HepG2 (cell line): ENCODE measurements around the gene AHCYL2. TPM values are rescaled to one million over a fixed set of nuclear protein-coding genes. Genes with fewer than 3 reads are reported as not detected.

Experiments used
- NR2F6 ChIP-seq, 2 experiments: IDR thresholded peaks; 2 replicates each; pipeline ENCODE4 v1.6.1; 2016; ENCODE audit warnings: antibody characterized with exemption in 1 of 2, mild to moderate bottlenecking in 1 of 2
- RXRA ChIP-seq: sonication (generic); formaldehyde crosslinking; IDR thresholded peaks from 2 replicates; pipeline ENCODE4 v1.5.1; 2020; ENCODE audit warnings: missing genetic modification reagents
- ZBTB7B ChIP-seq: sonication (generic); formaldehyde crosslinking; IDR thresholded peaks from 2 replicates; pipeline ENCODE4 v1.4.0; 2020; ENCODE audit warnings: missing genetic modification reagents
- ZNF343 ChIP-seq: sonication (generic); formaldehyde crosslinking; IDR thresholded peaks from 2 replicates; pipeline ENCODE4 v1.4.0; 2020; ENCODE audit warnings: mild to moderate bottlenecking, missing genetic modification reagents
- polyA plus RNA-seq, 8 experiments: library from polyadenylated mRNA; depleted of rRNA in 3 of 8; stranded (reverse) in 7 of 8; unstranded in 1 of 8; fragments of >200 nt; fragmentation: Illumina TruSeq in 4 of 8; extraction: Trizol in 4 of 8; gene quantifications; 2 replicates each; pipeline versions ENCODE4 v1.2.1 to v1.2.3, GENCODE V29; 2011 to 2016; ENCODE audit warnings: low read depth in 4 of 8, missing spikeins in 1 of 8, mixed read lengths in 1 of 8; ENCODE audit not compliant: insufficient read depth in 1 of 8
- total RNA-seq, 5 experiments: library from RNA; depleted of rRNA; stranded (reverse); fragments of >200 nt; fragmentation: Illumina TruSeq; extraction: Trizol; gene quantifications; 2 replicates each; pipeline ENCODE4 v1.2.3, GENCODE V29; 2016; ENCODE audit warnings: low read depth in 1 of 5
- TF ChIP-seq, protein P1 (sequence below): sonication (generic); formaldehyde crosslinking; IDR thresholded peaks from 2 replicates; pipeline ENCODE4 v1.4.0; 2020; ENCODE audit warnings: mild to moderate bottlenecking, missing genetic modification reagents
- TF ChIP-seq, protein P2 (sequence below): sonication (generic); formaldehyde crosslinking; conservative IDR thresholded peaks from 2 replicates; pipeline ENCODE4 v1.4.0; 2020; ENCODE audit warnings: mild to moderate bottlenecking, missing genetic modification reagents, moderate library complexity
- TF ChIP-seq, protein P3 (sequence below): sonication (generic); formaldehyde crosslinking; IDR thresholded peaks from 2 replicates; pipeline ENCODE4 v1.5.0; 2020; ENCODE audit warnings: missing genetic modification reagents
- TF ChIP-seq, protein P4 (sequence below): sonication (generic); formaldehyde crosslinking; IDR thresholded peaks from 2 replicates; pipeline ENCODE4 v1.5.1; 2020; ENCODE audit warnings: missing genetic modification reagents, mild to moderate bottlenecking, borderline replicate concordance
- TF ChIP-seq, protein P5 (sequence below): sonication (generic); formaldehyde crosslinking; IDR thresholded peaks from 2 replicates; pipeline ENCODE4 v1.5.0; 2020; ENCODE audit warnings: mild to moderate bottlenecking, missing genetic modification reagents, borderline replicate concordance

The AHCYL2 gene
- total and polyA plus RNA-seq, 2 of the 13 experiments (the other 11 are each of a cell fraction or from before 2014, with no cell fraction given), result 9.5 to 14.7 TPM

DNA sequence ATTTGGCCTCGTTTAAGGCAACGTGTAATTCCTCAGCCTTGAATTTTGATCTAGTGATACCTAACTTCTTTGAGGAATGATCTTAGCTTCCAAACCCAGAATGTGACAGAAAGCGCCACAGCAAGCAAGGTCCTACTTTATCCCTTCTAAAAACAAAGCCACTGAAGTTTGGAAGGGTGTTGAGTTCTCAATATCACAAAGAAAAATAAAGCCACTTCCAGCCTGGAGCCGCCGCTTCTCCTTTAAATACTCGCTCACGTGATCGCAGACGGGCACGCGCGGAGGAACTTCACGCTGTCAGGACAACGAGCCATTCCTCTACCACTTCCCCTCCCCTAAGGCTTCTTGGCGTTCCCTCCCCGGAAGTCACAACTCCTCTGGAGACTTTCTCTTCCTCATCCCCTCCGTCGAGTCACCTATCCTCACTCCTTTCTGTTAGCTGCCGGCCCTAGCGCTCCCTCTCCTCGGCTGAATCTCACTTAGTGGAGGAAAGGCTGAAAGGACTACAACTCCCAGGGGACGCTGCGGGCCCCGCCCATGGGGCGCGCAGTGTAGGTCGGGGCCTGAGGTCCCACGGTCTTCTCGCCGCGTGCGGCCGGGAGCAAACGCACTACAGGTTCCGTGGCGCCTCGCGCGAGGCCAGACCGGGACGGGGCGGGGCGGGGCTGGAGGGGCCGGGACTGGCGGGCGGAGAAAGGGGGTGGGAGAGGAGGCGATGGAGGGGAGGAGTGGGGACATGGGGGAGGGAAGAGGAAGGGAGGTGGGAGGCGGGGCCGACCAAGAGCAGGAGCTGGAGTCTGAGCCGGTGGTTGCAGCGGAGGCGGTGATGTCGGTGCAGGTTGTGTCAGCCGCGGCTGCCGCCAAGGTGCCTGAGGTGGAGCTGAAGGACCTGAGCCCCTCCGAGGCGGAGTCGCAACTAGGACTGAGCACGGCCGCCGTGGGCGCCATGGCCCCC is at the start of gene AHCYL2 (continued):
- TF ChIP-seq NR2F6 (IDR thresholded peaks at IDR 0.05), result no peak
- TF ChIP-seq NR2F6 (CRISPR knock-in tag; IDR thresholded peaks at IDR 0.05), result peak; percentile 6; the same call in 1 of the 2 replicates
- TF ChIP-seq, protein P1, sequence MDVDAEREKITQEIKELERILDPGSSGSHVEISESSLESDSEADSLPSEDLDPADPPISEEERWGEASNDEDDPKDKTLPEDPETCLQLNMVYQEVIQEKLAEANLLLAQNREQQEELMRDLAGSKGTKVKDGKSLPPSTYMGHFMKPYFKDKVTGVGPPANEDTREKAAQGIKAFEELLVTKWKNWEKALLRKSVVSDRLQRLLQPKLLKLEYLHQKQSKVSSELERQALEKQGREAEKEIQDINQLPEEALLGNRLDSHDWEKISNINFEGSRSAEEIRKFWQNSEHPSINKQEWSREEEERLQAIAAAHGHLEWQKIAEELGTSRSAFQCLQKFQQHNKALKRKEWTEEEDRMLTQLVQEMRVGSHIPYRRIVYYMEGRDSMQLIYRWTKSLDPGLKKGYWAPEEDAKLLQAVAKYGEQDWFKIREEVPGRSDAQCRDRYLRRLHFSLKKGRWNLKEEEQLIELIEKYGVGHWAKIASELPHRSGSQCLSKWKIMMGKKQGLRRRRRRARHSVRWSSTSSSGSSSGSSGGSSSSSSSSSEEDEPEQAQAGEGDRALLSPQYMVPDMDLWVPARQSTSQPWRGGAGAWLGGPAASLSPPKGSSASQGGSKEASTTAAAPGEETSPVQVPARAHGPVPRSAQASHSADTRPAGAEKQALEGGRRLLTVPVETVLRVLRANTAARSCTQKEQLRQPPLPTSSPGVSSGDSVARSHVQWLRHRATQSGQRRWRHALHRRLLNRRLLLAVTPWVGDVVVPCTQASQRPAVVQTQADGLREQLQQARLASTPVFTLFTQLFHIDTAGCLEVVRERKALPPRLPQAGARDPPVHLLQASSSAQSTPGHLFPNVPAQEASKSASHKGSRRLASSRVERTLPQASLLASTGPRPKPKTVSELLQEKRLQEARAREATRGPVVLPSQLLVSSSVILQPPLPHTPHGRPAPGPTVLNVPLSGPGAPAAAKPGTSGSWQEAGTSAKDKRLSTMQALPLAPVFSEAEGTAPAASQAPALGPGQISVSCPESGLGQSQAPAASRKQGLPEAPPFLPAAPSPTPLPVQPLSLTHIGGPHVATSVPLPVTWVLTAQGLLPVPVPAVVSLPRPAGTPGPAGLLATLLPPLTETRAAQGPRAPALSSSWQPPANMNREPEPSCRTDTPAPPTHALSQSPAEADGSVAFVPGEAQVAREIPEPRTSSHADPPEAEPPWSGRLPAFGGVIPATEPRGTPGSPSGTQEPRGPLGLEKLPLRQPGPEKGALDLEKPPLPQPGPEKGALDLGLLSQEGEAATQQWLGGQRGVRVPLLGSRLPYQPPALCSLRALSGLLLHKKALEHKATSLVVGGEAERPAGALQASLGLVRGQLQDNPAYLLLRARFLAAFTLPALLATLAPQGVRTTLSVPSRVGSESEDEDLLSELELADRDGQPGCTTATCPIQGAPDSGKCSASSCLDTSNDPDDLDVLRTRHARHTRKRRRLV (CRISPR knock-in tag), result peak; percentile 39; the same call in 1 of the 2 replicates
- peak; percentile 55; the same call in 1 of the 2 replicates for TF ChIP-seq RXRA (CRISPR knock-in tag)
- 0 out of 2 replicates have a peak, but pooled peaks have one; percentile 11 for TF ChIP-seq ZBTB7B (CRISPR knock-in tag)
- TF ChIP-seq, protein P2, sequence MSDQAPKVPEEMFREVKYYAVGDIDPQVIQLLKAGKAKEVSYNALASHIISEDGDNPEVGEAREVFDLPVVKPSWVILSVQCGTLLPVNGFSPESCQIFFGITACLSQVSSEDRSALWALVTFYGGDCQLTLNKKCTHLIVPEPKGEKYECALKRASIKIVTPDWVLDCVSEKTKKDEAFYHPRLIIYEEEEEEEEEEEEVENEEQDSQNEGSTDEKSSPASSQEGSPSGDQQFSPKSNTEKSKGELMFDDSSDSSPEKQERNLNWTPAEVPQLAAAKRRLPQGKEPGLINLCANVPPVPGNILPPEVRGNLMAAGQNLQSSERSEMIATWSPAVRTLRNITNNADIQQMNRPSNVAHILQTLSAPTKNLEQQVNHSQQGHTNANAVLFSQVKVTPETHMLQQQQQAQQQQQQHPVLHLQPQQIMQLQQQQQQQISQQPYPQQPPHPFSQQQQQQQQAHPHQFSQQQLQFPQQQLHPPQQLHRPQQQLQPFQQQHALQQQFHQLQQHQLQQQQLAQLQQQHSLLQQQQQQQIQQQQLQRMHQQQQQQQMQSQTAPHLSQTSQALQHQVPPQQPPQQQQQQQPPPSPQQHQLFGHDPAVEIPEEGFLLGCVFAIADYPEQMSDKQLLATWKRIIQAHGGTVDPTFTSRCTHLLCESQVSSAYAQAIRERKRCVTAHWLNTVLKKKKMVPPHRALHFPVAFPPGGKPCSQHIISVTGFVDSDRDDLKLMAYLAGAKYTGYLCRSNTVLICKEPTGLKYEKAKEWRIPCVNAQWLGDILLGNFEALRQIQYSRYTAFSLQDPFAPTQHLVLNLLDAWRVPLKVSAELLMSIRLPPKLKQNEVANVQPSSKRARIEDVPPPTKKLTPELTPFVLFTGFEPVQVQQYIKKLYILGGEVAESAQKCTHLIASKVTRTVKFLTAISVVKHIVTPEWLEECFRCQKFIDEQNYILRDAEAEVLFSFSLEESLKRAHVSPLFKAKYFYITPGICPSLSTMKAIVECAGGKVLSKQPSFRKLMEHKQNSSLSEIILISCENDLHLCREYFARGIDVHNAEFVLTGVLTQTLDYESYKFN (CRISPR knock-in tag), result 0 out of 2 replicates have a peak, but pooled peaks have one; percentile 2
- TF ChIP-seq, protein P3, sequence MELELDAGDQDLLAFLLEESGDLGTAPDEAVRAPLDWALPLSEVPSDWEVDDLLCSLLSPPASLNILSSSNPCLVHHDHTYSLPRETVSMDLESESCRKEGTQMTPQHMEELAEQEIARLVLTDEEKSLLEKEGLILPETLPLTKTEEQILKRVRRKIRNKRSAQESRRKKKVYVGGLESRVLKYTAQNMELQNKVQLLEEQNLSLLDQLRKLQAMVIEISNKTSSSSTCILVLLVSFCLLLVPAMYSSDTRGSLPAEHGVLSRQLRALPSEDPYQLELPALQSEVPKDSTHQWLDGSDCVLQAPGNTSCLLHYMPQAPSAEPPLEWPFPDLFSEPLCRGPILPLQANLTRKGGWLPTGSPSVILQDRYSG, result no peak
- 0 out of 2 replicates have a peak, but pooled peaks have one; percentile 20 for TF ChIP-seq ZNF343 (CRISPR knock-in tag)
- TF ChIP-seq, protein P4, sequence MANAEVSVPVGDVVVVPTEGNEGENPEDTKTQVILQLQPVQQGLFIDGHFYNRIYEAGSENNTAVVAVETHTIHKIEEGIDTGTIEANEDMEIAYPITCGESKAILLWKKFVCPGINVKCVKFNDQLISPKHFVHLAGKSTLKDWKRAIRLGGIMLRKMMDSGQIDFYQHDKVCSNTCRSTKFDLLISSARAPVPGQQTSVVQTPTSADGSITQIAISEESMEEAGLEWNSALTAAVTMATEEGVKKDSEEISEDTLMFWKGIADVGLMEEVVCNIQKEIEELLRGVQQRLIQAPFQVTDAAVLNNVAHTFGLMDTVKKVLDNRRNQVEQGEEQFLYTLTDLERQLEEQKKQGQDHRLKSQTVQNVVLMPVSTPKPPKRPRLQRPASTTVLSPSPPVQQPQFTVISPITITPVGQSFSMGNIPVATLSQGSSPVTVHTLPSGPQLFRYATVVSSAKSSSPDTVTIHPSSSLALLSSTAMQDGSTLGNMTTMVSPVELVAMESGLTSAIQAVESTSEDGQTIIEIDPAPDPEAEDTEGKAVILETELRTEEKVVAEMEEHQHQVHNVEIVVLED (CRISPR knock-in tag), result peak; percentile 86
- TF ChIP-seq, protein P5, sequence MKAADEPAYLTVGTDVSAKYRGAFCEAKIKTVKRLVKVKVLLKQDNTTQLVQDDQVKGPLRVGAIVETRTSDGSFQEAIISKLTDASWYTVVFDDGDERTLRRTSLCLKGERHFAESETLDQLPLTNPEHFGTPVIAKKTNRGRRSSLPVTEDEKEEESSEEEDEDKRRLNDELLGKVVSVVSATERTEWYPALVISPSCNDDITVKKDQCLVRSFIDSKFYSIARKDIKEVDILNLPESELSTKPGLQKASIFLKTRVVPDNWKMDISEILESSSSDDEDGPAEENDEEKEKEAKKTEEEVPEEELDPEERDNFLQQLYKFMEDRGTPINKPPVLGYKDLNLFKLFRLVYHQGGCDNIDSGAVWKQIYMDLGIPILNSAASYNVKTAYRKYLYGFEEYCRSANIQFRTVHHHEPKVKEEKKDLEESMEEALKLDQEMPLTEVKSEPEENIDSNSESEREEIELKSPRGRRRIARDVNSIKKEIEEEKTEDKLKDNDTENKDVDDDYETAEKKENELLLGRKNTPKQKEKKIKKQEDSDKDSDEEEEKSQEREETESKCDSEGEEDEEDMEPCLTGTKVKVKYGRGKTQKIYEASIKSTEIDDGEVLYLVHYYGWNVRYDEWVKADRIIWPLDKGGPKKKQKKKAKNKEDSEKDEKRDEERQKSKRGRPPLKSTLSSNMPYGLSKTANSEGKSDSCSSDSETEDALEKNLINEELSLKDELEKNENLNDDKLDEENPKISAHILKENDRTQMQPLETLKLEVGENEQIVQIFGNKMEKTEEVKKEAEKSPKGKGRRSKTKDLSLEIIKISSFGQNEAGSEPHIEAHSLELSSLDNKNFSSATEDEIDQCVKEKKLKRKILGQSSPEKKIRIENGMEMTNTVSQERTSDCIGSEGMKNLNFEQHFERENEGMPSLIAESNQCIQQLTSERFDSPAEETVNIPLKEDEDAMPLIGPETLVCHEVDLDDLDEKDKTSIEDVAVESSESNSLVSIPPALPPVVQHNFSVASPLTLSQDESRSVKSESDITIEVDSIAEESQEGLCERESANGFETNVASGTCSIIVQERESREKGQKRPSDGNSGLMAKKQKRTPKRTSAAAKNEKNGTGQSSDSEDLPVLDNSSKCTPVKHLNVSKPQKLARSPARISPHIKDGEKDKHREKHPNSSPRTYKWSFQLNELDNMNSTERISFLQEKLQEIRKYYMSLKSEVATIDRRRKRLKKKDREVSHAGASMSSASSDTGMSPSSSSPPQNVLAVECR (CRISPR knock-in tag), result peak; percentile 74
